Activated CD8-positive, alpha-beta memory T cell treated with anti-CD3 and anti-CD28 coated beads, Interleukin-2, amount 50 U/mL, for 24 hours (primary cell): ENCODE measurements around the gene BCAT1.
"Not testable (repeated sequence)": the region's sequence is repeated elsewhere in the genome, so short reads cannot be mapped to it uniquely, and the experiment has no call there.

Experiments
- DNase-seq: peaks from one replicate; pipeline ENCODE4 v3.0.0-alpha.2; 2020; ENCODE audit errors: extremely low read depth

The BCAT1 gene

DNA sequence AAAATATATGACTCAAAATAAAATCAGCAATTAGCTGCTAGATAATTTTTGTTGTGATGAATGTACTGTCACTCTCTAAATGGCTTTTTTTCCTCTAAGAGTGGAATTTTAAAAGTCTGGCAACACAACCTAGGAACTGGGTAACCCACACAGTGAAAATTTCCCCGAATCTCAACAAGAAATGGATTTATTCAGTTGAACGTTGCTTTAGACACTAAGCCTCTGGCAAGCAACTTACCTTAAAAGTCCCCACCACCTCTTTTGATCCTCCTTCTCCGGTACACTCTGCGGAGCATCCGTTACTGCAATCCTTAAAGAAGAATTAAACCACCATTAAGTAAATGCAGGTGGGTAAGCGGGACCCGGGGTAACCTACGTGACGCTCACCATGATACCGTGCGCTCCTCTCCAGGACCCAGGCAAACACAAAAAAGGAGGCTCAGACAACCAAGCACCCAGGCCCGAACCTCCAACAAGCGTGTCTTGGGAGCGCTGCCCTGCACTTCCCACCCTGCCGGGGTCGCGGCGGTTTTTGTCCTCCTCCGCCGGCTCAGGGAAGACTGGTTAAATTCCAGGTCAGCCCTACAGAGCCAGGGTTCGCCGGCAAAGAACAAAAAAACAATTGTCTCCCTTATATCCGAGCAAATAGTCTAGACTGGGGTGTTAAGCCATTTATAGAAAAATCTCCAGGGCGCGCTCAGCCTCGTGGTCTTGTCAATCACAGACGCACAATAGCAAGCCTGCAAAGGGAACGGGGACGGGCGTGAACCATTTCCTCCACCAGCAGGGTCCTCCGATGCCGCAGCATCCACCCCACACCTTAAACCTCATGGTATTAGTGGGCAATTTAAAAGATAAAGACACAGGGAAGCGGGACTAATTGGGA, 47.1 kb downstream of the BCAT1 start:
- DNase-seq: no peak

DNA sequence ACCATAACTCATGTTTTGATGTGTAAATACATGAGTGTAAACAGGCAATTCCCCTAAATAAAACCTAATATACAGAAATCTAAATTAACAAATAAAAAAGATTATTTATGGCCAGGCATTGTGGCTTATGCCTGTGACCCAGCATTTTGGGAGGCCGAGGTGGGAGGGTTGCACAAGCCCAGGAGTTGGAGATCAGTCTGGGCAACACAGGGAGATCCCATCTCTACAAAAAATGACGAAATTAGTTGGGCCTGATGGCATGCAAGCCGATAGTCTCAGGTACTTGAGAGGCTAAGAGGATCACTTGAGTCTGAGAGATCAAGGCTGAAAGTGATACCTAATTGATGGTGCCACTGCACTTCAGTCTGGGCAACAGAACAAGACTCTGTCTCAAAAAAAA, 48.7 kb downstream of the BCAT1 start:
- no peak for DNase-seq

DNA sequence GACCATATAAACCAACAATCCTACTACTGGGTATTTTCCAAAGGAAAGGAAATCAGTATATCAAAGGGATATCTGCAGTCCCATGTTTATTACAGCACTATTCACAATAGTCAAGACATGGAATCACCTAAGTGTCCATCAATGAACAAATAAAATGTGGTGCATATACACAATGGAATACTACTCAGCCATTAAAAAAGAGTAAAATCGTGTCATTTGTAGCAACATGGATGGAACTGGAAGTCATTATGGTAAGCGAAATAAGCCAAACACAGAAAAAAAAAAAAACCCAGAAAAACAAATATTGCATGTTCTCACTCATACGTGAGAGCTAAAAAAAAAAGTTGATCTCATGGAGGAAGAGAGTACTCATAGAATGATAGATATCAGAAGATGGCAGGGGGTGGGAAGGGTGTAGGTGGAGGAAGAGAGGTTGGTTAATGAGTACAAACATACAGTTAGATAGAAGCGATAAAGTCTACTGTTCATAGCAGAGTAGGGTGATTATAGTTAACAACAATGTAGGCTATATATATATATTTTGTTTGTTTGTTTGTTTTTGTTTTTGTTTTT, 49.3 kb downstream of the BCAT1 start:
- no peak for DNase-seq

DNA sequence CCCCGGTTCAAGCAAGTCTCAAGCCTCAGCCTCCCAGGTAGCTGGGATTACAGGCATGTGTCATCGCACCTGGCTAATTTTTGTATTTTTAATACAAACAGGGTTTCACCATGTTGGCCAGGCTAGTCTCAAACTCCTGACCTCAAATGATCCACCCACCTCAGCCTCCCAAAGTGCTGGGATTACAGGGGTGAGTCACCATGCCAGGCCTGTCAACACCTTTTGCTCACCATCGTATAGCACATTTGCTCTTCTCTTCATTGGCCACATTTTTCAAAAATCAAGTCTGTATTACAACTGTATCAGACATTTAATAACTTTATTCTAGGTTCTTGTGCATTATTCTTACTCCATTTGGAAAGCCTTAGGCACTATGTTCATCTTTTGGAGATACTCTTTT, 50.3 kb downstream of the BCAT1 start:
- DNase-seq: no peak

DNA sequence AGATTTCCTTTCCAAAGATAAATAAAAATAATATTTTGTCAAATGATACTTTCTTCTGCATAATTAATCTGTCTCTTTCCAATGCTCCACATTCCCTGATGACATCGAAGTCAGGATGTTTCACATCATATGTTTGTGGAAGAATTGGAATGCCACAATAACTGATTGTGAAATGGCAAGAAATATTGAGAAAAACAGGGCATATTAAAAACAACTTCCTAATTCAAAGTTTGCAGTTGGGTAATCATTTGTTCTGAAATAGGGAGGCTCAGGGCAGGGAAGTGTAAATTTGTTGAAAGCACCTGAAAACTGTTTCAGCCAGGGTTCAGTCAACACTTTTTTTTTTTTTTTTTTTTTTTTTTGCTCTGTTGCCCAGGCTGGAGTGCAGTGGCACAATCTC, 50.7 kb downstream of the BCAT1 start:
- DNase-seq: no peak

DNA sequence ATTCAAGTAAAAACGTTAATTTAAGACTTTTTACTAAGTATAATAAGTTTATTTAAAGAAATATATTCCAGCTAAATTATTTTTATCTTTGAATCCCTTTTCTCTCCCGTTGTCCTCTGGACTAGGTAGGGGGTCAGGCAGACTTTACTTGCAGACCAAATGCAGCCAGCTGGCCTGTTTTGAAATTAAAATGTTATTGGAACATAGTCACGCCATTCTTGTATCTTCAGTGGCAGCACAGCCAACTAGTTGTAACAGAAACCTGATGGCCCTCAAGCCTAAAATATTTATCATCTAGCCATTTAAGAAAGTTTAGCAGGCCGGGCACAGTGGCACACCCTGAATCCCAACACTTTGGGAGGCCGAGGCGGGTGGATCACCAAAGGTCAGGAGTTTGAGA, 52.7 kb downstream of the BCAT1 start:
- no peak for DNase-seq

DNA sequence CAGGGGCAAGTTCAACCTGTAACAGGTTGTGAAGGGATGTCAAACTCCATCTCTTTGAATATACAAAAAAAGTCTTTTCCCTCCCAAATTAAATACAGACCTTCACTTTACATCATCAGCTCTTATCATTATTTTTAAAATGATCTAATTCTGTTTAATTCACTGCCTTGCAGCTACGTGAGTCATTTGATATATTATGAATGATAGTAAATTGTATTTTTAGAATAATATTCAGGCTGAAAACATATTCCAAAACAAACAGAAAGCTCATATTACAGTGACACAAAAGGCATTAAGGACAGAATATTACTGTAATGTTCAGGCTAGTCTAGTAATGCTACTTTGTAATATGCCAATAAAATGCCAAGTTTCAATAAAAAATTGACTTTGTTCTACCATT, 53.3 kb downstream of the BCAT1 start:
- no peak for DNase-seq

DNA sequence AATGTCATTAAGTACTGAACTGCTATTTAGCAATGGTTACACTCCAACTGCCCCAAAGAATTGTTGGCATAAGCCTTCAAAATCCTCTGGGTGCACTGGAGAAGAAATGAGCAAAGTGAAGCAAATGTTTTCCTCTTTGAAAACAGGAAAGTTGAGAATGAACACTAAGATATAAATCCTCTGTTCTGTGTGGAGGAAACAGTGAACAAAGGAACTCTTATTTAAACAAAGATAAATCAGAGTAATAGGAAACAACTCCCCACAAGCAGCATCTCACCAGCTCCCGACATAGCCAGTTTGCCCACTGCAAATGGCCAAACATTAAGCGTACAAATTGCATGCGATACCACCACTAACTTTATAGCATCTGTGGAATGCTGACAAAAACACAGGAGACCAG, 54.0 kb downstream of the BCAT1 start:
- no peak for DNase-seq

DNA sequence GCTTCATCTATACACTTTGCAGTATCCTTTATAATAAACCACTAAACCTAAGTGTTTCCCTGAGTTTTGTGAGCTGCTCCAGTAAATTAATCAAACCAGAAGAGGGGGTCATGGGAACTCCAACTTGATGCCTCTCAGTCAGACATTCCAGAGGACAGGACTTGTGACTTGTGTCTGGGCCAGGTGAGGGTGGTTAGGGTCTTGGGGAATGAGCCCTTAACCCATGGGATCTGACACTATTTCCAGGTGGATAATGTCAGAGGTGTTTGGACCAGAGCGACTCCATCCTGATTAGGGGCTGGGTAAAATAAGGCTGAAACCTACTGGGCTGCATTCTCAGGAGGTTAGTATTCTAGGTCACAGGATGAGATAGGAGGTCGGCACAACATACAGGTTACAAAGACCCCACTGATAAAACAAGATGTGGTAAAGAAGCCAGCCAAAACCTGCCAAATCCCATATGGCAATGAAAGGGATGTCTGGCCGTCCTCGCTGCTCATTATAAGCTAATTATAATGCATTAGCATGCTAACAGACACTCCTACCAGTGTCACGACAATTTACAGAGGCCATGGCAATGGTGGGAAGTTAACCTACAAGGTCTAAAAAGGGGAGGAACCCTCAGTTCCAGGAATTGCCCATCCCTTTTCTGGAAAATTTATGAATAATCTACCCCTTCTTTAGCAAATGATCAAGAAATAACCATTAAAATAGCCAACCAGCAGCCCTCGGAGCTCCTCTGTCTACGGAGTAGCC, 58.7 kb downstream of the BCAT1 start:
- DNase-seq: no peak

DNA sequence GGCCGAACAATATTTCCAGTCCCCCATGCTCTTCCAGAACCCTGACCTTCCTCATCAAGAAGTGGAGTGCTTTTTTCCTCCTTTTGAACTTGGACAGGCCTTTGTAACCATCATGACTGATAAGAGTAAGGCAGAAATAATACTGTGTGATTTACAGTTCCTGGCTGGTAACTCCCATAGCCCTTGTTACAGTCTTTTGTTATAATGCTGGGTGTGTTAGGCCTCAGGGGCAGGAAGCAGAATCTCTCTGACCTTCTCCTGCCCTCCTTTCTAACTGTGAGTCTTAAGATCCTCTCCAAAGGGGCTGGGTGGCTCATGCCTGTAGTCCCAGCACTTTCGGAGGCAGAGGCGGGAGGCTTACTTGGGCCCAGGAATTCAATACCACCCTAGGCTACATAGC, 59.5 kb downstream of the BCAT1 start:
- no peak for DNase-seq

DNA sequence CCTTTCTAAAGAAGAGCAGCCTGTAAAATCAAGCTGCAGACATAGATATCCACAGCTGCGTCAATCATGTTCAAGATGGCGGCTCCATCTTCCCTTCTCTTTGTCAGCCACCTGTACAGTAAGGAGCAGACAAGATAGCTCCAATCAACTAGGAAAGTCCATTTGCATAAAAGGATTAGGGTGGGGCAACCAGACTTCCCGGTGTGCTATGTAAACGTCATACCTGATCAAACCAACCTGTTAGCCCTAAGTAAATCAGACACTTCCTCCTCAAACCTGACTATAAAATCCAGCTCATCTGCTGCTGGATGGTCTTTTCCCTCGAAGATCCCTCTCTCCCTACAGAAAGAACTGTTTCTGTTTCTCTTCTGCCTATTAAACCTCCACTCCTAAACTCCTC, 60.1 kb downstream of the BCAT1 start:
- DNase-seq: no peak

DNA sequence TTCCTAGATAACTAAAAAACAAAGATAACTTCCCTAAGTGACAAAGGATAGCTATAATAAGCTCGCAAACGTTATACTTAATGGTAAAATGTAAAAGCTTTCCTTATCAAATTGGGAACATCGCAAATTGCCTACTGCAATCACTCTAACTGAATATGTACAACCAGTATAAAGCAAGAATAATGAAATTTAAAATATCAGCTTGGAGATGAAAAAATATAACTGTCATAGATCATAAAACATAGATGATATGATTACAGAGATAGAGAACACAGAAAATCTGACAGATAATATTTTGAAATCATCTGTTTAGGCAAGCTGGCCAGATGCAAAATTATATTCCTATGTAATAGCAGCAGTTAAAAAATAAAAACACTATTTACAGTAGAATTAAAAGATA, 64.0 kb downstream of the BCAT1 start:
- no peak for DNase-seq

DNA sequence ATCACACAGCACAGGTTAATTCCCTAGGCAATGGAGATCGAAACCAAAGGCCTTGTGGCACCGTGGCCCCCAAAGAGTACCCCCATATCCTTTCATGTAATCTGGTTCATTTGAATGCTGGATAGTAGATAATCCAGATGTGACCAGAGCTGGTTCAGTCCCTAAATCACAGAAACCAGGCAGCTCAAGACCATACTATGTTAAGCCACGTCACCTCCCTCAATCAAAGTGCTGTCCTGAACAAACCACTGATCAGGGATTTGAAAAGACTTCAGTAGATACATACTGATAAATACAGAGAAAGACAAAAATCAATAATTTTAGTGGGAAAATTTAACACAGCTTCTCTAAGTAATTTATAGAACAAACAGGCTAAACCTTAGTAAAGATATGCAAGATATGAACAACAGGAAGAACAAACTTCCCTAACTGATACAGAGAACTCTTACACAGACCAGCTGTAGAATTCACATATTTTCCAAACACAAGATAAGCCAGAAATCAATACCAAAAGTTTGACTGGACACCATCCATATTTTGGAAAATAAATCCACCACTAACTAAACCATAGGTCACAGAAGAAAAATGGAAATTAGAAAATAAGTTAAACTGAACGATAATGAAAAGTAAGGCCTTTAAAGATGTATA, 67.1 kb downstream of the BCAT1 start:
- DNase-seq: no peak

DNA sequence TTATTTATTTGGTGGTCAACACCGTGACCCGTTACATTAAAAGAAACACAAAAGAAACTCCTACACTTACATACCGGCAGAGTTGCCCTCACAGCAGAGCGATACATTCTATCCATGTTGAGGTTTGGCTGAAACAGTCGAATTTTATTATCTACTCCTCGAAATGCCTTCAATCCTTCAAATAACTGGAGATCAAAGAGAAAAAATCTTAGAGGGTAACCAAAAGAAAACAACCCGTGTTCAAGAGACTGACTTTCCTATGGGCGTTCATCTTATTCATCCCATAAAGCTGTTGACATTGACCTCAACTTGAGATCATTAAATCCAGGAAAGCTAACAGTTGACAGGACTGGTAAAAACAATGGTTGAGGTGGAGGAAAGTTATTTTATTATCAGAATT, 67.7 kb downstream of the BCAT1 start:
- DNase-seq: no peak

DNA sequence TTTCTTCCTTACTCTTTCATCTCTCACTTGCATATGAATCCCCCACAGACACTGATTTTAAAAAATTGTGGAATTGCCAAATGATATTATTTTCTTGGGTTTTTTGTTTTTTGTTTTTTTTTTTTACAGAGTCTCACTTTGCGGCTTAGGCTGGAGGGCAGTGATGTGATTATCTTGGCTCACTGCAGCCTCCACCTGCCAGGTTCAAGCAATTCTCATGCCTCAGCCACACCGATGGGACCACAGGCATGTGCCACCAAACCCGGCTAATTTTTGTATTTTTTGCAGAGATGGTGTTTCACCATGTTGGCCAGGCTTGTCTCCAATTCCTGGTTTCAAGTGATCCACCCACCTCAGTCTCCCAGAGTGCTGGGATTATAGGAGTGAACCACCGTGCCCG, 68.2 kb downstream of the BCAT1 start:
- DNase-seq: no peak

DNA sequence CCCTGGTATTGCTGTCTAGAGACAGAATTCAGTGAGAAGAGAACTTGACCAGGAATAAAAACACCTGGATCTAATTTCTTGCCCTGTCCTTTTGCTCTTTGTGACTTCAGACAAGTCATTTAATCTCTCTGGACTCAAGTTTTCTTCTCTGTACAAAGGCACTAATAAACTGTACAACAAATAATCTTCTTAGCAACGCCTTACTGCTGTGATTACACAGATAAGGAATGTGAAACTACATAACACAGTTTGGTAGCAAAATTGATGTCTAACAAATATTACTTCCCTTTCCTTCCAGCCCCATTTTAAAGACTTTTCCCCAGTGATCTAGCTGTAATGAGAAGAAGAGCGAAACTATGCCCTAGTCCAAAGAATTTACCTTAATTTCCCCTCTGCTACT, 69.3 kb downstream of the BCAT1 start:
- no peak for DNase-seq

DNA sequence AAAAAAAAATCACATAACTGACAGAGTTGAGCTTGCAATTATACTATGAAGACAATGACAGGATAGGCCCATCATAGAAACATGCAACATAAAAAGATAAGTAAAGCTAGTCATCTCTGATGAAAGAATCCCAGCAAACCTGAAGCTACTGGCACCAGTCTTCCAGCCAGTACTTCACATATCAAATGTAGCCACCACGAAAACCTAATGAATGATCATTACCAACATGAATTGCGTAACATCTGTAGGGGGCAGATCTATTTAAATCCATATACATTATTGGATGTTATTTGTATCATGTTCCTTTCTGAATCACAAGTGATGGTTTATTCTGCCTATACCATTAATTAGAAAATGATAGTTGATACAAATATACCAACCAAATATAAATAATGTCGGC, 73.9 kb downstream of the BCAT1 start:
- DNase-seq: no peak

DNA sequence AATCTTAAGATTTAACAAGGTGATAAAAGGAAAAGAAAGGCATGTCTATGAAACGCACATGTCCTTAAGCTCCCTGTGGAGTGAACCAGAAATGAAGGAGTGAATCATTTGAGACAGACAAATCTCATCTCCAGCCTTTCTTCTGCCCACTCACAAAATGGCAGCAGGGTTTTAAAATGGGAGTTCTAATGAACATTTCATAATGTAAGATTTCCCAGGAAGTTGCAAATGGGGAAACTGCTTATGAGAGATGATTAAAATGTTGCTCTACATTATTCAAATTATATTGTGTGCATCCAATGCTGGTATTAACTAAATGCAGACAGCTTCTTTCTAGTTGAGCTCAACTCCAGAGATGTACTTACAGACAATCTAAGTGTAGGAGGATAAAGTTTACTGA, 76.7 kb downstream of the BCAT1 start:
- DNase-seq: no peak

DNA sequence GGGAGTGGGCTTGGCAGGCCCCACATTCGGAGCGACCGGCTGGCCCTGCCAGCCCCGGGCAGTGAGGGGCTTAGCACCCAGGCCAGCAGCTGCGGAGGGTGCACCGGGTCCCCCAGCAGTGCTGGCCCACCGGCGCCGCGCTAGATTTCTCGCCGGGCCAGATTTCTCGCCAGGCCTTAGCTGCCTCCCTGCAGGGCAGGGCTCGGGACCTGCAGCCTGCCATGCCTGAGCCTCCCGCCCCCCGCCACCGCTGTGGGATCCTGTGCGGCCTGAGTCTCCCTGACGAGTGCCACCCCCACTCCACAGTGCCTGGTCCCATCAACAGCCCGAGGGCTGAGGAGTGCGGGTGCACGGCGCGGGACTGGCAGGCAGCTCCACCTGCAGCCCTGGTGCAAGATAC, 82.8 kb downstream of the BCAT1 start:
- not testable (repeated sequence) for DNase-seq

DNA sequence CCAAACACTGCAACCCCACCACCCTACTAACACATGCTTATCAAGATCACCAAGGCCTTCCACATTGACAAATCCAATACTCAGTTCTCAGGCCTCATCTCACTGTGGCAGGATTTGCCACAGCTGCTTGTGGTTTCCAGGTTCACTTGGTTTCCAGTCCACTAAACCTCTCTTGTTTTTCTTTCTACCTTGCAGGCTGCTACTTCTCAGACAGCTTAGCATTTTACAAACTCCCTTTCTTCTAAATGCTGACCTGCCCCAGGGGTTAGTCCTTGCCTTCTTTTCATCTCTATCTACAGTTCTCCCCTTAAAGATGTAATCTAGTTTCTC, 84.1 kb downstream of the BCAT1 start:
- no peak for DNase-seq

DNA sequence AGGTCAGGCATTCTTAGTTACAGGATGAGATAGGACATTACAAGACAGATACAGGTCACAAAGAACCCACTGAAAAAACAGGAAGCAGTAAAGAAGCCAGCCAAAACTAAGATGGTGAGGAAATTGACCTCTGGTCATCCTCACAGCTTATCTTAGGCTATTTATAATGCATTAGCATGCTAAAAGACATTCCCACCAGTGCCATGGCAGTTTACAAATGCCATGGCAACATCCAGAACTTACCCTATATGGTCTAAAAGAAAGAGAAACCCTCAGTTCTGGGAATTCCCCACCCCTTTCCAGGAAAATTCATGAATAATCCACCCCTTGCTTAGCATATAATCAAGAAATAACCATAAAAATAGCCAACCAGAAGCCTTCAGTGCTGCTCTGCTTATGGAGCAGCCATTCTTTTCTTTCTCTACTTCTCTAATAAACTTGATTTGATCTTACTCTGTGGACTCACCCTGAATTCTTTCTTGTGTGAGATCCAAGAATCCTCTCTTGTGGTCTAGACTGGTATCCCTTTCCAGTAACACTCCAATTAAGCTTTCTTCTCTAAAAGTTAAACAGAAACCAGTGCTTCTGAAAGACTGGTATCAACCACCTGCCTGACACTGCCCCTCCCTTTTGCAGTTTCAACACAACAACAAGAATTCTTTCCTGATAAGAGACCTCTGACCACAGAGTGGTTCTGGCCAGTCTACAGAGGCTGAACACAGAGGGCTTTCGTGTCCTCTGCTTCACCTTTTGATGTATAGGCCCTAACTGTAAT, 86.9 kb downstream of the BCAT1 start:
- DNase-seq: no peak

DNA sequence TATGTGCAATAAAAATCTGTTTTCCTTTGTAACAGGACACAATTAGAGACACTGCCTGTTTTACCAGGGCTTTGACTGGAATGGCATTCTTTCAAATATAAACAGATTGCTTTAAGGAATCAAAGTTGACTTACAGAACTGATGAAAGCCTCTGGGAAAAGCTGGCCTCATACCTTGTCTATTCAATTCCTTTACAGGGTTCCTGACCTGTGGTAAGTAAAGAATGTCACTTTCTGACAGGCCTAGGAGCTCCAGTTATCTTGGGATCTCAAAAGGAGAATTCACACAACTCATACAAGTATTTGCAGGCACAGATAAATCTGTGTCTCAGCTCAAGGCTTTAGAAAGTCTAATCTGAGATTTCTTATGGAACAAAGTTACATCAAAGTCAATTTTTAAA, 88.4 kb downstream of the BCAT1 start:
- DNase-seq: no peak
